GM10847 (cell line): Measurements from ENCODE around the gene SLC6A6.

Experiments
- POLR2A ChIP-seq: IDR thresholded peaks from 2 replicates; pipeline ENCODE4 v1.6.1; 2011; ENCODE audit not compliant: insufficient read length; ENCODE audit errors: extremely low read depth

The SLC6A6 gene

GRCh38 chr3:14467814-14468620 lies 65.6 kb downstream of the SLC6A6 start:
- TF ChIP-seq POLR2A: no peak

GRCh38 chr3:14468621-14468981 lies 66.2 kb downstream of the SLC6A6 start:
- no peak for TF ChIP-seq POLR2A

- TF ChIP-seq POLR2A: no peak
These were observed 68.1 kb downstream of the SLC6A6 start for GRCh38 chr3:14470461-14470860.

GRCh38 chr3:14471016-14471415 lies 68.6 kb downstream of the SLC6A6 start:
- TF ChIP-seq POLR2A: no peak

- no peak for TF ChIP-seq POLR2A
These were observed 69.3 kb downstream of the SLC6A6 start for GRCh38 chr3:14471690-14472089.

GRCh38 chr3:14472471-14473351 lies 70.3 kb downstream of the SLC6A6 start:
- TF ChIP-seq POLR2A: no peak

GRCh38 chr3:14473411-14473891 lies 71.0 kb downstream of the SLC6A6 start:
- no peak for TF ChIP-seq POLR2A

GRCh38 chr3:14474363-14475081 lies 72.1 kb downstream of the SLC6A6 start:
- TF ChIP-seq POLR2A: no peak

- TF ChIP-seq POLR2A: no peak
These were observed 73.2 kb downstream of the SLC6A6 start for GRCh38 chr3:14475621-14476020.

GRCh38 chr3:14476583-14477265 lies 74.3 kb downstream of the SLC6A6 start:
- TF ChIP-seq POLR2A: no peak

- no peak for TF ChIP-seq POLR2A
These were observed 75.0 kb downstream of the SLC6A6 start for GRCh38 chr3:14477311-14477935.

- TF ChIP-seq POLR2A: no peak
These were observed 76.6 kb downstream of the SLC6A6 start for GRCh38 chr3:14478956-14479550.

- TF ChIP-seq POLR2A: no peak
These were observed 77.2 kb downstream of the SLC6A6 start for GRCh38 chr3:14479591-14479990.
